HG03565 (cell line): ENCODE measurements around the gene KRT34.
"Not testable (repeated sequence)": the region's sequence is repeated elsewhere in the genome, so short reads cannot be mapped to it uniquely, and the experiment has no call there.

Source experiments
- ATAC-seq: cut with Tn5 transposase; IDR thresholded peaks from one replicate; pipeline ENCODE4 v1.9.1; 2021; ENCODE audit warnings: mild to moderate bottlenecking, moderate library complexity; ENCODE audit not compliant: unreplicated experiment

The KRT34 gene

GRCh38 chr17:41381943-41382342, at the start of gene KRT34:
Gene KRT34 (minus strand): TSS chr17:41382306. CDS start chr17:41382246, 60 bp downstream.
- ATAC-seq, result not testable (repeated sequence)

GRCh38 chr17:41430376-41430775, 48.3 kb upstream of the KRT34 start:
- ATAC-seq, result not testable (repeated sequence)

DNA sequence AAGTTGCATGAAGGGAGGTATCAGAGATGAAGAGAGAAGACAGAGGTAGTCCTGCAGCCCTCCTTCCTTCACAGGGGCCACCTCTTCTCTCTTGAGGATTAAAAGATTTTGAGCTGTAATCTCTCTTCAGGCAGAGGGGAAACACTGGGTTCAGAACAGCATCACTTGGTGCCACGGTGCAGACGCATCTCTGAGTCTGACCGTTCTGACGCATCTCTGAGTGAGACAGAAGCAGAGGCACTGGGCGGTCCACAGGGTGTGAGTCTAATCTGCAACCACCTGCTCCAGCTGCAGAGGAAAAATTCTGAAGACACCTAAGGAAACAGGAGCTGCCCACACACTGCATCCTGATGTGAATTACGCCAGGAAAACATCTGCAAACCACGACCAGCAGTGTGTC, 47.6 kb upstream of the KRT34 start:
- ATAC-seq, result no peak

GRCh38 chr17:41428591-41429291, 46.6 kb upstream of the KRT34 start:
- no peak for ATAC-seq

- ATAC-seq, result no peak
Measured at GRCh38 chr17:41424111-41424635, 42.1 kb upstream of the KRT34 start, which contains the start of gene KRT37. Gene KRT37 (minus strand): TSS chr17:41424585. CDS start chr17:41424523, 62 bp downstream.

- ATAC-seq, result not testable (repeated sequence)
Measured at GRCh38 chr17:41422586-41422985, 40.5 kb upstream of the KRT34 start.

- ATAC-seq, result no peak
Measured at GRCh38 chr17:41421617-41422016, 39.5 kb upstream of the KRT34 start.

DNA sequence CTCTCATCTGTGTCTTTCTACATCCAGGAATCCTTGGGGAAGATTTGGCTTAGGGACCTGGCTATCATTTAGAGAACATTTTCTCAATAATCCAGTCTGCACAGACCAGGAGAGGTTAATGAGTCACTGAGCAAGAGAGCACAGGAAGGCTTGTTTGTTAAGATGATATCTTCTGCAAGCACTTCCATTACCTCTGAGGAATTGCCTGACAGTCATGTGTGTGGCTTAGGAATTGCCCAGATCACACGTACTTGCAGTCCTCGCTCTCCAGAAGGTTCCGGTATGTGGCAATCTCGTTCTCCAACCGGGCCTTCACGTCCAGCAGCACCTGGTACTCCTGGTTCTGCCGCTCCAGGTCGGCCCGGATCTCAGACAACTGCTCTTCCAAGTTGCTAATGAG, 39.0 kb upstream of the KRT34 start:
- ATAC-seq, result no peak

GRCh38 chr17:41420134-41420533, 38.0 kb upstream of the KRT34 start:
- ATAC-seq, result no peak

DNA sequence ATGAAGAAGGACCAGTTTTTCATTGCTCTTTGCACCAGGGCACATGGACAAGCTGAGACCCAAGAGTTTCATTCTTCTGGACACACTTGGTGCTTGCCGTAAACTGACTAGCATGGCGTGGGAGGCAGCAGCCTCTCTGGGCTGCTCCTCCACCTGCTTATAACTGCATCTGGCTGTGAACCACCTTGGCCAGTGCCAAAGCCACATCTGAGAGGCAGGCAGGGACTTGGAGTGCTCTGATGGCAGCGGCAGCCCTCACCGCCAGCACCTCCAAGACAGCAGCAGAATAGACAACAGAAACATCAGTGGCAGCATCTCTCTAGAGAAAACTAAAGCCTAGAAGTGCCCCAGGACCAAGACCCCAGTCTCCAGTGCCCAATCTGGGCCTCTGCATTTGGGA, 37.6 kb upstream of the KRT34 start:
- ATAC-seq, result no peak

- no peak for ATAC-seq
Measured at GRCh38 chr17:41418116-41418860, 36.2 kb upstream of the KRT34 start.

- no peak for ATAC-seq
Measured at GRCh38 chr17:41417576-41418015, 35.5 kb upstream of the KRT34 start.

DNA sequence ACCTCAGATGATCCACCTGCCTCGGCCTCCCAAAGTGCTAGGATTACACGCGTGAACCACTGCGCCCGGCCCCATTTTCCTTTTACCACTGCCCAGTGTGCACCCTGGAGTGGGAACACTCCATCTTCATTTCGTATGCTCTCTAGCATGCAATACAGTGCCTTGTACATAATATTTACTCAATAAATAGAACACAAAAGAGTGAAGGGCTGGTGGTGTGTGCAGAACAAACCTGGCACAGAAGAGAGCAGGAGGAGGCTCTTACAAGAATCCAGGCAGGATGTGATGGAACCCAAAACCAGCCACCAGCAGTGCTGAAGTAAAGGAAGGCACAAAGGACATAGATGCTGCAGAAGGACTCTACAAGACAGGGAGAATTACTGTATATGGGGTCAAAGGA, 35.0 kb upstream of the KRT34 start:
- no peak for ATAC-seq

GRCh38 chr17:41416479-41416878, 34.4 kb upstream of the KRT34 start:
- ATAC-seq, result no peak

GRCh38 chr17:41415833-41416335, 33.8 kb upstream of the KRT34 start:
- no peak for ATAC-seq

GRCh38 chr17:41415411-41415810, 33.3 kb upstream of the KRT34 start:
- no peak for ATAC-seq

- ATAC-seq, result no peak
Measured at GRCh38 chr17:41413982-41414381, 31.9 kb upstream of the KRT34 start.

- no peak for ATAC-seq
Measured at GRCh38 chr17:41413353-41413957, 31.3 kb upstream of the KRT34 start.

DNA sequence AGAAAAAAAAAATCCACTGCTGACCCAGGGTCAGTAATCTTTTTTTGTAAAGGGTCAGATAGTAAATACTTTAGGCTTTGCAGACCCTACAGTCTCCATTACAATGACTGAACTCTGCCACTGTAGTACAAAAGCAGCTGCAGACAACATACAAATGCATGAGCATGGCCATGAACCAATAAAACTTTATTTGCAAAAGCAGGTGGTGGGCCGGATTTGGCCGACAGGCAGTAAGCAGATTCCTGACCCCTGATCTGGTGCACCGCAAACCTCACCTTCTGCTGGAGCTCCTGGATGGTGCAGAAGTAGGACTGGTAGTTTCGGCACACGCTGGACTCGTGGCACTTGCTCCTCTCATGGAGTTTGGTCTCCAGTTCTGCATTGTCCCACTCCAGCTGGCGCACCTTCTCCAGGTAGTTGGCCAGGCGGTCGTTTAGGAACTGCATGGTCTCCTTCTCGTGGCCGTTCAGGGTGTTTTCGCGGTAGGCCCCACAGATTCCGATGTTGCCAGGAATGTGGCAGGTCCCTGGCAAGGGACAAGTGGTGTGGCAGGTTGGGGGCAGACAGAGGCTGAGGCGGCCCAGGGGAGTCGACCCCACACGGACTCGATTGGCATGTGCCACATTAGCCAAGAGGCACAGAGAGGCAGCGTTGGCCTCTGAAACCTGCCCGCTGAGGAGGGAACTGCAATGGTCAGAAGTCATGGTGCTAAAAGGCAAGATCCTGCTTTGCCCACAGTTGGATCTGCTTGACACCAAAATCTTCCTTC, 29.1 kb upstream of the KRT34 start:
- no peak for ATAC-seq

GRCh38 chr17:41407226-41407625, 25.1 kb upstream of the KRT34 start:
- ATAC-seq, result no peak

DNA sequence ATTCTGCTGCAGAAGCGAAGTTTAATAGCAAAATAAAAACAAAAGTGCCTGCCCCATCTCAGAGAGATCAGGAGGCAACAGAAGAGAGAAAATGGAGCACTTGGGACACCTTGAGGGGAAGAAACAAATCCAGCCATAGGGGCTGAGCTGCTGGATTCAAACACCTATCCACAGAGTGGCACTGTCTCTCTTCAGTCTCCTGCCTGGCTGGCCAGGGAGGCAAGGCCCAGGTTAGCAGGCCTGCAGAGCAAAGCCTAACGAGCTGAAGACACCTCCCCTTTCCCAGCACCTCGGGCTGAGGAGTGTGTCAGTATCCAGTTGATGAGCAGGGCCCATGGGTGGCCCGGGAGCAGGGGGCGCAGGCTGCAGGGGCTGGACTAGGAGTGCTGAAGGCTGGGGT, 24.1 kb upstream of the KRT34 start:
- no peak for ATAC-seq
